Type B pancreatic cell (in vitro differentiated cells): ENCODE results near the gene PRKAR1B. TPM values are rescaled to one million over a fixed set of nuclear protein-coding genes. Genes with fewer than 3 reads are reported as not detected.

ENCODE experiments used
- DNase-seq: peaks from one replicate; pipeline ENCODE4 v3.0.0; 2021; ENCODE audit warnings: mixed read lengths; ENCODE audit not compliant: unreplicated experiment; ENCODE audit errors: extremely low spot score
- H3K27ac Mint-ChIP-seq: 2 replicates; pipeline ENCODE4 v1.8.0; 2021; ENCODE audit warnings: mild to moderate bottlenecking, mixed read lengths
- H3K27me3 Mint-ChIP-seq: 2 replicates; pipeline ENCODE4 v1.8.0; 2021; ENCODE audit warnings: mixed read lengths
- H3K36me3 Mint-ChIP-seq: 2 replicates; pipeline ENCODE4 v1.8.0; 2021; ENCODE audit warnings: mixed read lengths
- H3K4me1 Mint-ChIP-seq: one replicate; pipeline ENCODE4 v1.8.0; 2021; ENCODE audit warnings: mixed read lengths; ENCODE audit not compliant: unreplicated experiment
- H3K4me3 Mint-ChIP-seq: 2 replicates; pipeline ENCODE4 v1.8.0; 2021; ENCODE audit warnings: mild to moderate bottlenecking, mixed read lengths
- H3K9me3 Mint-ChIP-seq: 2 replicates; pipeline ENCODE4 v1.8.0; 2021; ENCODE audit warnings: mixed read lengths
- CTCF ChIP-seq: fragments of 200-600 bp; sonication (generic); conservative IDR thresholded peaks from 2 replicates; pipeline ENCODE4 v1.5.0; 2021; ENCODE audit warnings: antibody characterized with exemption, mild to moderate bottlenecking
- total RNA-seq: library from RNA; stranded (reverse); gene quantifications from 2 replicates; pipeline ENCODE4 v1.2.1, GENCODE V29; 2021; ENCODE audit warnings: low replicate concordance

PRKAR1B gene
- total RNA-seq, 1 donor from 2014 or later: 26.1 TPM

- no peaks in the 10 kb centered on the region for H3K4me1 Mint-ChIP-seq
- DNase-seq: no peak
- H3K27ac Mint-ChIP-seq: no peak overlapping the region
- H3K27me3 Mint-ChIP-seq: no peaks in the 10 kb centered on the region
- TF ChIP-seq CTCF: no peak
- H3K4me3 Mint-ChIP-seq: no peak overlapping the region
- H3K36me3 Mint-ChIP-seq: peaks cover 15% of the 10 kb centered on the region
- peaks cover 2% of the 10 kb centered on the region for H3K9me3 Mint-ChIP-seq
These were observed 53.2 kb downstream of the PRKAR1B start for GRCh38 chr7:673681-674453.

- Mint-ChIP-seq H3K36me3 (peaks cover 19% of the 10 kb centered on the region), H3K4me3 (no peak overlapping the region), H3K27me3 (no peaks in the 10 kb centered on the region), H3K27ac (no peak overlapping the region), H3K9me3 (peaks cover 5% of the 10 kb centered on the region), H3K4me1 (no peaks in the 10 kb centered on the region)
- TF ChIP-seq CTCF: no peak
- no peak for DNase-seq
These were observed 54.2 kb downstream of the PRKAR1B start for GRCh38 chr7:672891-673290.

GRCh38 chr7:671415-672042, 55.6 kb downstream of the PRKAR1B start:
- no peak overlapping the region for H3K4me3 Mint-ChIP-seq
- no peak overlapping the region for H3K27ac Mint-ChIP-seq
- H3K36me3 Mint-ChIP-seq: peaks cover 19% of the 10 kb centered on the region

GRCh38 chr7:670501-671390, 56.3 kb downstream of the PRKAR1B start:
- H3K27me3 Mint-ChIP-seq: no peaks in the 10 kb centered on the region
- H3K27ac Mint-ChIP-seq: no peak overlapping the region
- DNase-seq: no peak
- no peaks in the 10 kb centered on the region for H3K4me1 Mint-ChIP-seq
- peaks cover 5% of the 10 kb centered on the region for H3K9me3 Mint-ChIP-seq
- H3K4me3 Mint-ChIP-seq: no peak overlapping the region
- TF ChIP-seq CTCF: no peak
- H3K36me3 Mint-ChIP-seq: peaks cover 14% of the 10 kb centered on the region

More at GRCh38 chr7:671415-672042, 55.6 kb downstream of the PRKAR1B start:
- Mint-ChIP-seq H3K9me3 (peaks cover 5% of the 10 kb centered on the region), H3K4me1 (no peaks in the 10 kb centered on the region), H3K27me3 (no peaks in the 10 kb centered on the region)
- DNase-seq: no peak
- no peak for TF ChIP-seq CTCF

- Mint-ChIP-seq H3K4me3 (no peak overlapping the region), H3K27ac (no peak overlapping the region), H3K36me3 (peaks cover 6% of the 10 kb centered on the region), H3K27me3 (no peaks in the 10 kb centered on the region), H3K9me3 (peaks cover 5% of the 10 kb centered on the region), H3K4me1 (no peaks in the 10 kb centered on the region)
- TF ChIP-seq CTCF: no peak
- DNase-seq: no peak
These were observed 58.1 kb downstream of the PRKAR1B start for GRCh38 chr7:668958-669357.
